ENCODE measurements around the gene FHIT. TPM values are rescaled to one million over a fixed set of nuclear protein-coding genes. Genes with fewer than 3 reads are reported as not detected.
"Not testable (repeated sequence)": the region's sequence is repeated elsewhere in the genome, so short reads cannot be mapped to it uniquely, and the experiment has no call there.

Gene FHIT
- total RNA-seq, 1 experiment from 2014 or later: 20.1 TPM

GRCh38 chr3:60898321-60898720 is 352.9 kb downstream of the FHIT start:
- no peaks in the 10 kb centered on the region for H3K9me3 Mint-ChIP-seq (ENCODE audit: unreplicated experiment)
- POLR2A ChIA-PET: no interaction called here
- H3K36me3 Mint-ChIP-seq (ENCODE audit: insufficient read depth, unreplicated experiment): no peaks in the 10 kb centered on the region
- intact Hi-C loops (cut with micrococcal nuclease): no loop called here
- DNase-seq (ENCODE audit: unreplicated experiment): no peak
- no TSS peak for BruUV-seq (replicated peaks)
- no peaks in the 10 kb centered on the region for H3K4me1 Mint-ChIP-seq (ENCODE audit: insufficient read depth, unreplicated experiment)
- no peak overlapping the region for H3K4me3 Mint-ChIP-seq (ENCODE audit: unreplicated experiment)
- CTCF ChIA-PET: interaction anchor here (0.6 kb wide), 1 partner anchor 10 kb away, joined by 5 read pairs; no protein-coding TSS in a partner anchor
- no peaks in the 10 kb centered on the region for H3K27me3 Mint-ChIP-seq (ENCODE audit: insufficient read depth, unreplicated experiment)
- TF ChIP-seq, protein P1, sequence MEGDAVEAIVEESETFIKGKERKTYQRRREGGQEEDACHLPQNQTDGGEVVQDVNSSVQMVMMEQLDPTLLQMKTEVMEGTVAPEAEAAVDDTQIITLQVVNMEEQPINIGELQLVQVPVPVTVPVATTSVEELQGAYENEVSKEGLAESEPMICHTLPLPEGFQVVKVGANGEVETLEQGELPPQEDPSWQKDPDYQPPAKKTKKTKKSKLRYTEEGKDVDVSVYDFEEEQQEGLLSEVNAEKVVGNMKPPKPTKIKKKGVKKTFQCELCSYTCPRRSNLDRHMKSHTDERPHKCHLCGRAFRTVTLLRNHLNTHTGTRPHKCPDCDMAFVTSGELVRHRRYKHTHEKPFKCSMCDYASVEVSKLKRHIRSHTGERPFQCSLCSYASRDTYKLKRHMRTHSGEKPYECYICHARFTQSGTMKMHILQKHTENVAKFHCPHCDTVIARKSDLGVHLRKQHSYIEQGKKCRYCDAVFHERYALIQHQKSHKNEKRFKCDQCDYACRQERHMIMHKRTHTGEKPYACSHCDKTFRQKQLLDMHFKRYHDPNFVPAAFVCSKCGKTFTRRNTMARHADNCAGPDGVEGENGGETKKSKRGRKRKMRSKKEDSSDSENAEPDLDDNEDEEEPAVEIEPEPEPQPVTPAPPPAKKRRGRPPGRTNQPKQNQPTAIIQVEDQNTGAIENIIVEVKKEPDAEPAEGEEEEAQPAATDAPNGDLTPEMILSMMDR (IDR thresholded peaks at IDR 0.05; ENCODE audit: unreplicated experiment): no peak
- no peak overlapping the region for H3K27ac Mint-ChIP-seq (ENCODE audit: low read depth, unreplicated experiment)

- CTCF ChIA-PET: no interaction called here
- Mint-ChIP-seq H3K4me1 (ENCODE audit: insufficient read depth, unreplicated experiment) (peaks cover 3% of the 10 kb centered on the region), H3K27ac (ENCODE audit: low read depth, unreplicated experiment) (no peak overlapping the region), H3K4me3 (ENCODE audit: unreplicated experiment) (no peak overlapping the region), H3K9me3 (ENCODE audit: unreplicated experiment) (peaks cover 4% of the 10 kb centered on the region), H3K36me3 (ENCODE audit: insufficient read depth, unreplicated experiment) (no peaks in the 10 kb centered on the region), H3K27me3 (ENCODE audit: insufficient read depth, unreplicated experiment) (no peaks in the 10 kb centered on the region)
- no peak for DNase-seq (ENCODE audit: unreplicated experiment)
- no TSS peak for BruUV-seq (replicated peaks)
- TF ChIP-seq, protein P1 (IDR thresholded peaks at IDR 0.05; ENCODE audit: unreplicated experiment): no peak
- intact Hi-C loops (cut with micrococcal nuclease): no loop called here
- POLR2A ChIA-PET: no interaction called here
Measured at GRCh38 chr3:60893946-60894345, 357.3 kb downstream of the FHIT start.

GRCh38 chr3:60890226-60890625 is 361.0 kb downstream of the FHIT start:
- CTCF ChIA-PET: interaction anchor here (0.6 kb wide), 1 partner anchor 294 kb away, joined by 5 read pairs; no protein-coding TSS in a partner anchor

GRCh38 chr3:60888952-60889351 is 362.3 kb downstream of the FHIT start:
- intact Hi-C loops (cut with micrococcal nuclease); H3K4me3 Mint-ChIP-seq (ENCODE audit: unreplicated experiment); CTCF ChIA-PET; POLR2A ChIA-PET; H3K4me1 Mint-ChIP-seq (ENCODE audit: insufficient read depth, unreplicated experiment); BruUV-seq (replicated peaks); H3K9me3 Mint-ChIP-seq (ENCODE audit: unreplicated experiment); H3K36me3 Mint-ChIP-seq (ENCODE audit: insufficient read depth, unreplicated experiment); H3K27me3 Mint-ChIP-seq (ENCODE audit: insufficient read depth, unreplicated experiment): not testable (repeated sequence)
- DNase-seq (ENCODE audit: unreplicated experiment): peak; percentile 3
- H3K27ac Mint-ChIP-seq (ENCODE audit: low read depth, unreplicated experiment): peak overlapping the region; percentile 11

More at GRCh38 chr3:60890226-60890625, 361.0 kb downstream of the FHIT start:
- no peak overlapping the region for H3K27ac Mint-ChIP-seq (ENCODE audit: low read depth, unreplicated experiment)
- peaks cover 8% of the 10 kb centered on the region for H3K9me3 Mint-ChIP-seq (ENCODE audit: unreplicated experiment)
- intact Hi-C loops (cut with micrococcal nuclease): no loop called here
- H3K4me1 Mint-ChIP-seq (ENCODE audit: insufficient read depth, unreplicated experiment): peaks cover 7% of the 10 kb centered on the region
- H3K36me3 Mint-ChIP-seq (ENCODE audit: insufficient read depth, unreplicated experiment): no peaks in the 10 kb centered on the region
- POLR2A ChIA-PET: no interaction called here
- DNase-seq (ENCODE audit: unreplicated experiment): peak; percentile 9
- no peaks in the 10 kb centered on the region for H3K27me3 Mint-ChIP-seq (ENCODE audit: insufficient read depth, unreplicated experiment)
- BruUV-seq (replicated peaks): no TSS peak
- TF ChIP-seq, protein P1 (IDR thresholded peaks at IDR 0.05; ENCODE audit: unreplicated experiment): no peak
- H3K4me3 Mint-ChIP-seq (ENCODE audit: unreplicated experiment): no peak overlapping the region

DNA sequence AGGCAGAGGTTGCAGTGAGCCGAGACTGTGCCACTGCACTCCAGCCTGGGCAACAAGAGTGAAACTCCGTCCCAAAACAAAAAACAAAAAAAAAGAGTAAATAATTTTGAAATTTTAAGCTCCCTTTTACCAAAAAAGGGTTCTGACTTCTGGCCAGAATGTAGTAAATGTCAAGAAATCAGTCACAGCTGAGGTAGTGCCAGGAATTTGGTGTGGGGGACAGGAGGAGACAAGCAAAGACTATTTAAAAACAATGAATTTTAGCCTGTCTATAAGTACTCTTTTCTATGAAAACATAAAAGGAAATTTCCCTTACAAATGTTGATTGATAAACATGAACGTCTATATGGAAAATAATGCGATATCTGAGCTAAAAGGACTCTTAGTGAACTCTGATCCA is 363.7 kb downstream of the FHIT start:
- CTCF ChIA-PET: no interaction called here
- TF ChIP-seq, protein P1 (IDR thresholded peaks at IDR 0.05; ENCODE audit: unreplicated experiment): no peak
- Mint-ChIP-seq H3K4me3 (ENCODE audit: unreplicated experiment) (no peak overlapping the region), H3K4me1 (ENCODE audit: insufficient read depth, unreplicated experiment) (peaks cover 7% of the 10 kb centered on the region), H3K36me3 (ENCODE audit: insufficient read depth, unreplicated experiment) (no peaks in the 10 kb centered on the region), H3K27ac (ENCODE audit: low read depth, unreplicated experiment) (no peak overlapping the region), H3K9me3 (ENCODE audit: unreplicated experiment) (peaks cover 11% of the 10 kb centered on the region), H3K27me3 (ENCODE audit: insufficient read depth, unreplicated experiment) (no peaks in the 10 kb centered on the region)
- POLR2A ChIA-PET: interaction anchor here (0.5 to 0.7 kb wide), 3 partner anchors 12 to 648 kb away, joined by 3 to 4 read pairs (median 3); no protein-coding TSS in a partner anchor
- intact Hi-C loops (cut with micrococcal nuclease): no loop called here
- DNase-seq (ENCODE audit: unreplicated experiment): no peak
- no TSS peak for BruUV-seq (replicated peaks)

All from MCF 10A (cell line).